Measurements from ENCODE around the gene GGT6.

DNA sequence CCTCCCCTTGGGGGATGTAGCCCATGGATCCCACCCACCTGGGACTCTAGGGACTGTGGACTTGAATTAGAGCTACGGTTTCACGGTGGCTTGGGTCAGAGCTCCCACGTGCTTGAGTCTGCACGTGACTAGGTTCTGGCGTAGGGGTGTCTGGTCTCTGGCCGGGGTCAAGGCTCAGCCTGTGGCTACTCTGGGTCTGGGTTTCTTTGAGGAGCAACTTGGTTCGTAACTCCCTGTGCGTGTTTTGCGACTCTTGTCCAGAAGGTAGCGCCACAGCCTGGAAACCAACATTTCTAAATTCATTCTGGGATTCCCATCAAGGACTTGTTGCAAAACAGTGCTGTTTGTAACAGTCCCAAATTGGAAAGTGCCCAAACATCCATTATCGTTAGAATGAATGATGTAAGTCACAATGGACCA, 470 bp upstream of the GGT6 start:
- TF ChIP-seq, protein P1, sequence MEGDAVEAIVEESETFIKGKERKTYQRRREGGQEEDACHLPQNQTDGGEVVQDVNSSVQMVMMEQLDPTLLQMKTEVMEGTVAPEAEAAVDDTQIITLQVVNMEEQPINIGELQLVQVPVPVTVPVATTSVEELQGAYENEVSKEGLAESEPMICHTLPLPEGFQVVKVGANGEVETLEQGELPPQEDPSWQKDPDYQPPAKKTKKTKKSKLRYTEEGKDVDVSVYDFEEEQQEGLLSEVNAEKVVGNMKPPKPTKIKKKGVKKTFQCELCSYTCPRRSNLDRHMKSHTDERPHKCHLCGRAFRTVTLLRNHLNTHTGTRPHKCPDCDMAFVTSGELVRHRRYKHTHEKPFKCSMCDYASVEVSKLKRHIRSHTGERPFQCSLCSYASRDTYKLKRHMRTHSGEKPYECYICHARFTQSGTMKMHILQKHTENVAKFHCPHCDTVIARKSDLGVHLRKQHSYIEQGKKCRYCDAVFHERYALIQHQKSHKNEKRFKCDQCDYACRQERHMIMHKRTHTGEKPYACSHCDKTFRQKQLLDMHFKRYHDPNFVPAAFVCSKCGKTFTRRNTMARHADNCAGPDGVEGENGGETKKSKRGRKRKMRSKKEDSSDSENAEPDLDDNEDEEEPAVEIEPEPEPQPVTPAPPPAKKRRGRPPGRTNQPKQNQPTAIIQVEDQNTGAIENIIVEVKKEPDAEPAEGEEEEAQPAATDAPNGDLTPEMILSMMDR (IDR thresholded peaks at IDR 0.05; ENCODE audit: insufficient read depth, low read length) = no peak
- TF ChIP-seq GABPA (IDR thresholded peaks at IDR 0.05; ENCODE audit: low read depth) = no peak
- TF ChIP-seq, protein P2, sequence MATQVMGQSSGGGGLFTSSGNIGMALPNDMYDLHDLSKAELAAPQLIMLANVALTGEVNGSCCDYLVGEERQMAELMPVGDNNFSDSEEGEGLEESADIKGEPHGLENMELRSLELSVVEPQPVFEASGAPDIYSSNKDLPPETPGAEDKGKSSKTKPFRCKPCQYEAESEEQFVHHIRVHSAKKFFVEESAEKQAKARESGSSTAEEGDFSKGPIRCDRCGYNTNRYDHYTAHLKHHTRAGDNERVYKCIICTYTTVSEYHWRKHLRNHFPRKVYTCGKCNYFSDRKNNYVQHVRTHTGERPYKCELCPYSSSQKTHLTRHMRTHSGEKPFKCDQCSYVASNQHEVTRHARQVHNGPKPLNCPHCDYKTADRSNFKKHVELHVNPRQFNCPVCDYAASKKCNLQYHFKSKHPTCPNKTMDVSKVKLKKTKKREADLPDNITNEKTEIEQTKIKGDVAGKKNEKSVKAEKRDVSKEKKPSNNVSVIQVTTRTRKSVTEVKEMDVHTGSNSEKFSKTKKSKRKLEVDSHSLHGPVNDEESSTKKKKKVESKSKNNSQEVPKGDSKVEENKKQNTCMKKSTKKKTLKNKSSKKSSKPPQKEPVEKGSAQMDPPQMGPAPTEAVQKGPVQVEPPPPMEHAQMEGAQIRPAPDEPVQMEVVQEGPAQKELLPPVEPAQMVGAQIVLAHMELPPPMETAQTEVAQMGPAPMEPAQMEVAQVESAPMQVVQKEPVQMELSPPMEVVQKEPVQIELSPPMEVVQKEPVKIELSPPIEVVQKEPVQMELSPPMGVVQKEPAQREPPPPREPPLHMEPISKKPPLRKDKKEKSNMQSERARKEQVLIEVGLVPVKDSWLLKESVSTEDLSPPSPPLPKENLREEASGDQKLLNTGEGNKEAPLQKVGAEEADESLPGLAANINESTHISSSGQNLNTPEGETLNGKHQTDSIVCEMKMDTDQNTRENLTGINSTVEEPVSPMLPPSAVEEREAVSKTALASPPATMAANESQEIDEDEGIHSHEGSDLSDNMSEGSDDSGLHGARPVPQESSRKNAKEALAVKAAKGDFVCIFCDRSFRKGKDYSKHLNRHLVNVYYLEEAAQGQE (IDR thresholded peaks at IDR 0.05; ENCODE audit: insufficient replicate concordance, low read depth) = no peak
- TF ChIP-seq POLR2AphosphoS5 (IDR thresholded peaks at IDR 0.05; ENCODE audit: low read depth) = no peak

Measured in HL-60 (cell line).